Astrocyte (in vitro differentiated cells and primary cell): ENCODE results near the gene PPFIBP1. TPM values are rescaled to one million over a fixed set of nuclear protein-coding genes. Genes with fewer than 3 reads are reported as not detected.

Experiments
- DNase-seq: peaks from one replicate; pipeline ENCODE4 v3.0.0-alpha.2; 2010; ENCODE audit warnings: low read depth
- FAIRE-seq: peaks from 2 replicates; lab custom pipeline; 2011; peaks lifted over from hg19 to GRCh38; lab: Jason Lieb, UNC
- H2AFZ ChIP-seq: 2 replicates; pipeline ENCODE4 v1.6.0; 2012; ENCODE audit warnings: low read depth, low read length, inconsistent platforms
- H3K27ac ChIP-seq: 2 replicates; pipeline ENCODE4 v1.5.1; 2011; ENCODE audit warnings: low read depth, low read length, inconsistent platforms
- H3K27me3 ChIP-seq: 2 replicates; pipeline ENCODE4 v1.6.0; 2011; ENCODE audit warnings: low read length, inconsistent platforms; ENCODE audit not compliant: insufficient read depth
- H3K36me3 ChIP-seq: 2 replicates; pipeline ENCODE4 v1.5.1; 2011; ENCODE audit warnings: low read length, inconsistent platforms; ENCODE audit not compliant: insufficient read depth
- H3K4me1 ChIP-seq: 2 replicates; pipeline ENCODE4 v1.5.1; 2011; ENCODE audit warnings: low read length, inconsistent platforms; ENCODE audit not compliant: insufficient read depth
- H3K4me2 ChIP-seq: 2 replicates; pipeline ENCODE4 v1.6.0; 2012; ENCODE audit warnings: low read length, inconsistent platforms
- H3K4me3 ChIP-seq: 2 replicates; pipeline ENCODE4 v1.5.1; 2011; ENCODE audit warnings: low read depth, mild to moderate bottlenecking, low read length, inconsistent platforms; ENCODE audit not compliant: insufficient read depth
- H3K79me2 ChIP-seq: 2 replicates; pipeline ENCODE4 v1.6.0; 2012; ENCODE audit warnings: mild to moderate bottlenecking, low read length, inconsistent platforms; ENCODE audit not compliant: insufficient read depth
- H3K9ac ChIP-seq: 2 replicates; pipeline ENCODE4 v1.6.0; 2012; ENCODE audit warnings: mild to moderate bottlenecking, low read length, inconsistent platforms
- H3K9me3 ChIP-seq: 2 replicates; pipeline ENCODE4 v1.5.1; 2012; ENCODE audit warnings: low read depth, mild to moderate bottlenecking, low read length, inconsistent platforms; ENCODE audit not compliant: insufficient read depth
- H4K20me1 ChIP-seq: 2 replicates; pipeline ENCODE4 v1.6.0; 2012; ENCODE audit warnings: low read length, inconsistent platforms; ENCODE audit not compliant: insufficient read depth
- H3K27ac Mint-ChIP-seq: one replicate; pipeline ENCODE4 v1.8.0; 2021; ENCODE audit warnings: mild to moderate bottlenecking, mixed read lengths; ENCODE audit not compliant: unreplicated experiment
- H3K27me3 Mint-ChIP-seq: one replicate; pipeline ENCODE4 v1.8.0; 2021; ENCODE audit warnings: low read depth, mixed read lengths; ENCODE audit not compliant: unreplicated experiment
- H3K36me3 Mint-ChIP-seq: one replicate; pipeline ENCODE4 v1.8.0; 2021; ENCODE audit warnings: low read depth, mixed read lengths; ENCODE audit not compliant: unreplicated experiment
- H3K4me1 Mint-ChIP-seq: one replicate; pipeline ENCODE4 v1.8.0; 2021; ENCODE audit warnings: low read depth, mixed read lengths; ENCODE audit not compliant: unreplicated experiment
- H3K4me3 Mint-ChIP-seq: one replicate; pipeline ENCODE4 v1.8.0; 2021; ENCODE audit warnings: mild to moderate bottlenecking, moderate library complexity, mixed read lengths; ENCODE audit not compliant: unreplicated experiment
- H3K9me3 Mint-ChIP-seq: one replicate; pipeline ENCODE4 v1.8.0; 2021; ENCODE audit warnings: mild to moderate bottlenecking, mixed read lengths; ENCODE audit not compliant: unreplicated experiment
- EZH2 ChIP-seq: IDR thresholded peaks from 2 replicates; pipeline ENCODE4 v1.6.1; 2012; ENCODE audit warnings: mild to moderate bottlenecking, low read length, inconsistent platforms; ENCODE audit not compliant: insufficient read depth
- total RNA-seq: library from RNA; stranded (reverse); gene quantifications from 2 replicates; pipeline ENCODE4 v1.2.1, GENCODE V29; 2021
- TF ChIP-seq, protein P1 (sequence below): IDR thresholded peaks from 2 replicates; pipeline ENCODE4 v1.5.1; 2011; ENCODE audit warnings: low read depth, mild to moderate bottlenecking, inconsistent platforms, low read length, moderate library complexity; ENCODE audit not compliant: insufficient read depth

PPFIBP1 gene
- total RNA-seq, 1 donor from 2014 or later: 147 TPM

DNA sequence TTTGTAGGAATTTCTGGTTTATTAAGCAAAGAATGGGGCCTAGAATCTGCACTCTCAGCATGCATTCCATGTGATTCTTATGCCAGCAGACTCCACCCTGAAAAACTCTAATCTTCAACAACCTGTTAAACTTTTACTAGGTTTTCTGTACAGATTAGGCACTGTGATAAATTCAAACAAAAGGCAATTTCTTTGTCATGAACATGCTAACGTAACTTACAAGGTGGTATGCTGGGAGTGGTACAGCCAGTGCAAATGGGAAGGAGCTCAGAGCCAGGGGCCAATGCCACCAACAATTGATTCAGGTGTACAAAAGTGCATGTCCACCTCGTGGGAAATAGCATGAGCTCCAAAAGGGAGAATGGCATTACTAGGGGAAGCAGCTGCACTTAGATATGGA, 83.0 kb downstream of the PPFIBP1 start:
- no peaks in the 10 kb centered on the region for H3K36me3 ChIP-seq
- Mint-ChIP-seq H3K27me3 (no peaks in the 10 kb centered on the region), H3K4me3 (no peak overlapping the region), H3K4me1 (peaks cover 23% of the 10 kb centered on the region), H3K9me3 (peaks cover 5% of the 10 kb centered on the region), H3K36me3 (peaks cover 11% of the 10 kb centered on the region), H3K27ac (no peak overlapping the region)
- FAIRE-seq (no peak), DNase-seq (no peak)
- H2AFZ ChIP-seq: no peak overlapping the region
- H3K9ac ChIP-seq: no peak overlapping the region
- TF ChIP-seq EZH2: no peak
- TF ChIP-seq, protein P1, sequence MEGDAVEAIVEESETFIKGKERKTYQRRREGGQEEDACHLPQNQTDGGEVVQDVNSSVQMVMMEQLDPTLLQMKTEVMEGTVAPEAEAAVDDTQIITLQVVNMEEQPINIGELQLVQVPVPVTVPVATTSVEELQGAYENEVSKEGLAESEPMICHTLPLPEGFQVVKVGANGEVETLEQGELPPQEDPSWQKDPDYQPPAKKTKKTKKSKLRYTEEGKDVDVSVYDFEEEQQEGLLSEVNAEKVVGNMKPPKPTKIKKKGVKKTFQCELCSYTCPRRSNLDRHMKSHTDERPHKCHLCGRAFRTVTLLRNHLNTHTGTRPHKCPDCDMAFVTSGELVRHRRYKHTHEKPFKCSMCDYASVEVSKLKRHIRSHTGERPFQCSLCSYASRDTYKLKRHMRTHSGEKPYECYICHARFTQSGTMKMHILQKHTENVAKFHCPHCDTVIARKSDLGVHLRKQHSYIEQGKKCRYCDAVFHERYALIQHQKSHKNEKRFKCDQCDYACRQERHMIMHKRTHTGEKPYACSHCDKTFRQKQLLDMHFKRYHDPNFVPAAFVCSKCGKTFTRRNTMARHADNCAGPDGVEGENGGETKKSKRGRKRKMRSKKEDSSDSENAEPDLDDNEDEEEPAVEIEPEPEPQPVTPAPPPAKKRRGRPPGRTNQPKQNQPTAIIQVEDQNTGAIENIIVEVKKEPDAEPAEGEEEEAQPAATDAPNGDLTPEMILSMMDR: no peak
- no peak overlapping the region for H3K4me3 ChIP-seq
- H3K4me2 ChIP-seq: no peak overlapping the region
- no peaks in the 10 kb centered on the region for H3K9me3 ChIP-seq
- H4K20me1 ChIP-seq: peaks cover 31% of the 10 kb centered on the region
- peaks cover 8% of the 10 kb centered on the region for H3K4me1 ChIP-seq
- no peak overlapping the region for H3K27ac ChIP-seq
- H3K79me2 ChIP-seq: peaks cover 97% of the 10 kb centered on the region
- no peaks in the 10 kb centered on the region for H3K27me3 ChIP-seq

DNA sequence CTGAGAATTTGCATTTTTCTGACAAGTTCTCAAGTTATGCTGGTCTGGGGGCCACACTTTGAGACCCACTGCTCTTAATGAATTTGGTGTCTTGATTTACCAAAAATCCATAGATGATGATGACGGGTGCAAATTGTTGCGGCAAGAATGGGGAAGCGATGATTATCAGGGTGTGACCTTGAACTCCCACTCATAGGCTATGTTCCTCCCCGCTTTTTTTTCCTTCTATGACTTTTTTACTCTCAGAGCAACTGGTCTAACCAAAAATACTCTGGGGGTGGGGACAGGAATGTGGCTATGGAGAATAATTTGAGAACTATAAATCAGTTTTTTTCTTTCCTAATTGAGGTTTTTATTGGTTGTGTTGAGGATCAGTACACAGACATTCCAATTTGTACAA, 83.6 kb downstream of the PPFIBP1 start:
- TF ChIP-seq, protein P1: no peak
- no peak for TF ChIP-seq EZH2
- Mint-ChIP-seq H3K9me3 (peaks cover 5% of the 10 kb centered on the region), H3K27ac (no peak overlapping the region), H3K36me3 (peaks cover 11% of the 10 kb centered on the region), H3K4me3 (no peak overlapping the region), H3K27me3 (no peaks in the 10 kb centered on the region), H3K4me1 (peaks cover 23% of the 10 kb centered on the region)
- H3K36me3 ChIP-seq: no peaks in the 10 kb centered on the region
- no peak overlapping the region for H3K4me2 ChIP-seq
- H4K20me1 ChIP-seq: peaks cover 31% of the 10 kb centered on the region
- H3K9me3 ChIP-seq: no peaks in the 10 kb centered on the region
- peaks cover 8% of the 10 kb centered on the region for H3K4me1 ChIP-seq
- FAIRE-seq (no peak), DNase-seq (no peak)
- no peaks in the 10 kb centered on the region for H3K27me3 ChIP-seq
- H3K9ac ChIP-seq: no peak overlapping the region
- H3K79me2 ChIP-seq: peaks cover 97% of the 10 kb centered on the region
- H2AFZ ChIP-seq: no peak overlapping the region
- H3K4me3 ChIP-seq: no peak overlapping the region
- H3K27ac ChIP-seq: no peak overlapping the region

DNA sequence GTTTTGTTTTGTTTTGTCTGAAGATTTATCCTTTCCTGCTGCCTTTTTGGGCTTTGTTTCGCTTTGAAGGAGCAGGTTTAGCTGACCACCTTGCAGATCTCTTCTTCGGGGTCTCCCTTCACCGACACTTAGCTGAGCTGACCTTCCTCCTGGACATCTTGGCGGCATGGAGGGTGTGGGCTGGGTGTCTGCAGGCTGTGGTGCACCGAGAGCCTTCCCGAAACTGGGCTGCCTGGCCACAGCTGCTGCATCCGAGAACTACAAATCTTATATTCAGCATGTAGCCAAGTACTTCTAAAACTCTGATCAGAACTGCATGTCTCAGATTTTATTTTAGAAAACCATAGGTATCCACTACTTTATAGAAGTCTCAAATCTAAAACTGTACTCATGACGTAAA, 84.9 kb downstream of the PPFIBP1 start:
- peaks cover 95% of the 10 kb centered on the region for H3K79me2 ChIP-seq

More for the DNA sequence above, 84.9 kb downstream of the PPFIBP1 start:
- Mint-ChIP-seq H3K4me3 (no peak overlapping the region), H3K4me1 (peaks cover 23% of the 10 kb centered on the region), H3K27me3 (no peaks in the 10 kb centered on the region), H3K36me3 (peaks cover 16% of the 10 kb centered on the region), H3K27ac (peak overlapping the region; percentile 70), H3K9me3 (peaks cover 5% of the 10 kb centered on the region)
- no peak overlapping the region for H3K27ac ChIP-seq
- no peak for DNase-seq
- H3K4me2 ChIP-seq: no peak overlapping the region
- H3K27me3 ChIP-seq: no peaks in the 10 kb centered on the region
- no peaks in the 10 kb centered on the region for H3K36me3 ChIP-seq
- no peak overlapping the region for H3K9ac ChIP-seq
- no peaks in the 10 kb centered on the region for H3K9me3 ChIP-seq
- no peak overlapping the region for H3K4me3 ChIP-seq
- TF ChIP-seq EZH2: no peak
- H2AFZ ChIP-seq: no peak overlapping the region
- FAIRE-seq: no peak
- peaks cover 26% of the 10 kb centered on the region for H4K20me1 ChIP-seq
- H3K4me1 ChIP-seq: peaks cover 8% of the 10 kb centered on the region
